ENCODE measurements around the gene CXCL16. TPM values are rescaled to one million over a fixed set of nuclear protein-coding genes. Genes with fewer than 3 reads are reported as not detected.

The CXCL16 gene
- total and polyA plus RNA-seq, 2 of the 13 experiments (the other 11 are each of a cell fraction or from before 2014, with no cell fraction given) = 9.4 to 101 TPM

- TF ChIP-seq CBX5 (CRISPR knock-in tag; IDR thresholded peaks at IDR 0.05; ENCODE audit: borderline replicate concordance) = peak; percentile 64; the same call in 1 of the 2 replicates
- TF ChIP-seq ZBTB38 (CRISPR knock-in tag; IDR thresholded peaks at IDR 0.05) = no peak; the same call in none of the 2 replicates
- TF ChIP-seq ZNF12 (CRISPR knock-in tag; IDR thresholded peaks at IDR 0.05) = peak; percentile 46; the same call in 1 of the 2 replicates
- peak; percentile 40; the same call in 1 of the 2 replicates for TF ChIP-seq POGK (CRISPR knock-in tag; conservative IDR thresholded peaks at IDR 0.05)
- TF ChIP-seq ZNF616 (CRISPR knock-in tag; IDR thresholded peaks at IDR 0.05; ENCODE audit: low read depth) = peak; percentile 61
- TF ChIP-seq IRF9 (CRISPR knock-in tag; IDR thresholded peaks at IDR 0.05; ENCODE audit: borderline replicate concordance) = no peak
- TF ChIP-seq HMG20B (CRISPR knock-in tag; conservative IDR thresholded peaks at IDR 0.05) = 0 out of 2 replicates have a peak, but pooled peaks have one; percentile 15
- TF ChIP-seq ZNF790 (CRISPR knock-in tag; IDR thresholded peaks at IDR 0.05; ENCODE audit: borderline replicate concordance) = no peak
- peak; percentile 60 for TF ChIP-seq AGO2 (optimal IDR thresholded peaks at IDR 0.05; ENCODE audit: low read depth, low read length)
- no peak for TF ChIP-seq ZNF414 (CRISPR knock-in tag; IDR thresholded peaks at IDR 0.05)
- TF ChIP-seq, protein P1, sequence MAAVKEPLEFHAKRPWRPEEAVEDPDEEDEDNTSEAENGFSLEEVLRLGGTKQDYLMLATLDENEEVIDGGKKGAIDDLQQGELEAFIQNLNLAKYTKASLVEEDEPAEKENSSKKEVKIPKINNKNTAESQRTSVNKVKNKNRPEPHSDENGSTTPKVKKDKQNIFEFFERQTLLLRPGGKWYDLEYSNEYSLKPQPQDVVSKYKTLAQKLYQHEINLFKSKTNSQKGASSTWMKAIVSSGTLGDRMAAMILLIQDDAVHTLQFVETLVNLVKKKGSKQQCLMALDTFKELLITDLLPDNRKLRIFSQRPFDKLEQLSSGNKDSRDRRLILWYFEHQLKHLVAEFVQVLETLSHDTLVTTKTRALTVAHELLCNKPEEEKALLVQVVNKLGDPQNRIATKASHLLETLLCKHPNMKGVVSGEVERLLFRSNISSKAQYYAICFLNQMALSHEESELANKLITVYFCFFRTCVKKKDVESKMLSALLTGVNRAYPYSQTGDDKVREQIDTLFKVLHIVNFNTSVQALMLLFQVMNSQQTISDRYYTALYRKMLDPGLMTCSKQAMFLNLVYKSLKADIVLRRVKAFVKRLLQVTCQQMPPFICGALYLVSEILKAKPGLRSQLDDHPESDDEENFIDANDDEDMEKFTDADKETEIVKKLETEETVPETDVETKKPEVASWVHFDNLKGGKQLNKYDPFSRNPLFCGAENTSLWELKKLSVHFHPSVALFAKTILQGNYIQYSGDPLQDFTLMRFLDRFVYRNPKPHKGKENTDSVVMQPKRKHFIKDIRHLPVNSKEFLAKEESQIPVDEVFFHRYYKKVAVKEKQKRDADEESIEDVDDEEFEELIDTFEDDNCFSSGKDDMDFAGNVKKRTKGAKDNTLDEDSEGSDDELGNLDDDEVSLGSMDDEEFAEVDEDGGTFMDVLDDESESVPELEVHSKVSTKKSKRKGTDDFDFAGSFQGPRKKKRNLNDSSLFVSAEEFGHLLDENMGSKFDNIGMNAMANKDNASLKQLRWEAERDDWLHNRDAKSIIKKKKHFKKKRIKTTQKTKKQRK (IDR thresholded peaks at IDR 0.05; ENCODE audit: low read length) = no peak
- TF ChIP-seq SALL1 (CRISPR knock-in tag; IDR thresholded peaks at IDR 0.05) = peak; percentile 92
- no peak for TF ChIP-seq RNF219 (CRISPR knock-in tag; IDR thresholded peaks at IDR 0.05)
- peak; percentile 67; the same call in 1 of the 2 replicates for TF ChIP-seq ARNT2 (CRISPR knock-in tag; IDR thresholded peaks at IDR 0.05; ENCODE audit: low read depth)
- TF ChIP-seq MTF2 (CRISPR knock-in tag; IDR thresholded peaks at IDR 0.05; ENCODE audit: borderline replicate concordance) = no peak
- TF ChIP-seq ZNF143 (CRISPR knock-in tag; IDR thresholded peaks at IDR 0.05) = no peak
- no peak; the same call in 1 of the 2 replicates for TF ChIP-seq NFYB (CRISPR knock-in tag; IDR thresholded peaks at IDR 0.05)
- TF ChIP-seq EEA1 (CRISPR knock-in tag; IDR thresholded peaks at IDR 0.05; ENCODE audit: borderline replicate concordance) = no peak; the same call in 1 of the 2 replicates
- no peak for TF ChIP-seq TCF7L2 (IDR thresholded peaks at IDR 0.05; ENCODE audit: low read depth, low read length)
- TF ChIP-seq BORCS8-MEF2B (CRISPR knock-in tag; IDR thresholded peaks at IDR 0.05) = peak; percentile 90
Measured at GRCh38 chr17:4771519-4772234, 31.9 kb upstream of the CXCL16 start, which contains the start of gene TM4SF5 (continued).

All from HepG2 (cell line).